SW 1271 (cell line): Measurements from ENCODE around the gene ZP2.
"Not testable (repeated sequence)": the region's sequence is repeated elsewhere in the genome, so short reads cannot be mapped to it uniquely, and the experiment has no call there.

Experiments
- DNase-seq, 2 experiments: peaks; one replicate each; lab custom pipeline; 2025; lab: John Stamatoyannopoulos, UW

The ZP2 gene

GRCh38 chr16:21214086-21214485, 2.7 kb upstream of the ZP2 start:
- DNase-seq, result no peak

- no peak for DNase-seq
Observed at GRCh38 chr16:21208446-21209230, 2.7 kb downstream of the ZP2 start.

GRCh38 chr16:21206550-21206949, 4.8 kb downstream of the ZP2 start:
- no peak for DNase-seq

- no peak for DNase-seq
Observed at GRCh38 chr16:21205303-21205702, 6.1 kb downstream of the ZP2 start.

DNA sequence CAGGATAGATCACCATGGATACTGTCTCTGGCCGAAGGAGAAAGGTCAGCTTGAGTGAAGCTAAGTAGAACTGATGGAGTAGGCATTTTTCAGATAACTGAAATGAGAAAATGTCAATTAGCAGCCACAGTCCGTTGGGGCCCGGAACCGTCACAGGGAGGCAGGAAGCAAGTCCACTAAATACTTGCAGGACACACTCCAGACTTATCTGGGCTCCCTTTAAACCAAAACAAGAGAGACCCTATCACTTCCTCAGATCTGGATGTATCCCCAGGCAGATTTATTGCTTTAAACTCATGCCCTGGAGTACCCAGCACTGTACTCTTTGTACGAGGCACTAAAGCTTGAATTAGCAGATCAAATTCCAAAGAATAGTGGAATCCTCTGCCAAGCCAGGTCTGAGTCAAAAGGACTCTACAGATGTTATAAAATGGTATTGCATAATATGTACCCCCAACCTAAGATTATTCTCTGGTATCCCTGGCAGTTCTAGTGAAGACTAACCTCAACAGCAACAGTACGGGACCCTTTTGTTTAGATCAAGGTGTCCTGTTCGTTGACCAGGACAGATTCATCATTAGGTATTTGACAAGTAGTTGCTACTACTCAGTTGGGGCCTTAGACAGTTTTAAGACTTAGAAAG, 8.1 kb downstream of the ZP2 start:
- DNase-seq, result no peak

GRCh38 chr16:21199607-21200218, 11.7 kb downstream of the ZP2 start:
- no peak for DNase-seq

GRCh38 chr16:21197621-21198020, 13.8 kb downstream of the ZP2 start:
- no peak for DNase-seq

GRCh38 chr16:21197112-21197511, 14.3 kb downstream of the ZP2 start:
- DNase-seq, result no peak

DNA sequence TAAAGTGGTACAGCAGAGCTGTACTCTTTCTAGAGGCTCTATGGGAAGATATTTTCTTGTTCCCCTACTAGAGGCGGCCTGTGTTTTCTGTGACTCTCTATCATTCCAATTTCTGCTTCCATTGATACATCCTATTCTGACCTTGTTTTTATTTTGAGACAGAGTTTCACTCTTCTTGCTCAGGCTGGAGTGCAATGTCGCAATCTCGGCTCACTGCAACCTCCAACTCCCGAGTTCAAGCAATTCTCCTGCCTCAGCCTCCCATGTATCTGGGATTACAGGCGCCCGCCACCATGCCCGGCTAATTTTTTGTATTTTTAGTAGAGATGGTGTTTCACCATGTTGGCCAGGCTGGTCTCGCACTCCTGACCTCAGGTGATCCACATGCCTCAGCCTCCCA, 16.0 kb downstream of the ZP2 start:
- not testable (repeated sequence) for DNase-seq

GRCh38 chr16:21194771-21195301, 16.5 kb downstream of the ZP2 start:
- DNase-seq, result no peak

GRCh38 chr16:21192991-21193390, 18.4 kb downstream of the ZP2 start:
- DNase-seq, result no peak

- DNase-seq, result no peak
Observed at GRCh38 chr16:21190599-21190998, 20.8 kb downstream of the ZP2 start.

GRCh38 chr16:21190013-21190412, 21.4 kb downstream of the ZP2 start:
- no peak for DNase-seq

DNA sequence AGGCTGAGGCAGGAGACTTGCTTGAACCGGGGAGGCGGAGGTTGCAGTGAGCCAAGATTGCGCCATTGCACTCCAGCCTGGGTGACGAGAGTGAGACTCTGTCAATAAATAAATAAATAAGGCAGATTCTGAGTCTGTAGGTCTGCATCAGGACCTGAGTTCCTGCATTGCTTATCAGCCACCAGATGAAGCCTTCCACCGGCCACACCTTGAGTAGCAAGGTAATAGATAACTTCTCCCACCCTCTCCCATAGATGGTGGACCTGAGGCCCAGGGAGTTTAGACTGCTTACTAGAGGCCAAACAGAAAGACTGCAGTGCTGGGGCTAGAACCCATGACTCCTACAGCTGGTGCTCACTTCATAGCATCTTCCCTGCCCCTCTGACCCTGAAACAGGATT, 22.1 kb downstream of the ZP2 start:
- DNase-seq, result no peak

DNA sequence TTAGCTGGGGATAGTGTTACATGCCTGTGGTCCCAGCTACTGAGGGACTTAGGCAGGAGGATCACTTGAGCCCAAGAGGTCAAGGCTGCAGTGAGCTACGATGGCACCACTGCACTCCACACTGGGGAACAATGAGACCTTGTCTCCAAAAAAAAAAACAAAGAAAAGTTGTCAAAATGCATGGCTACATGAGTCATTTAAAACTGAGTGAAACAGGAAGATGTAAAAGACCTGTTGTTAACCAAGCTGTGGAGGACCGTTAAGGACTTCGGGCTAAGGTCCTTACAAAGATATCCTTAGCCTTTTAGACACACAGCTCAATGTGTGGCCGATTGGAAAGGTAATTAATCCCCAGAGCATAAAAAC, 25.1 kb downstream of the ZP2 start:
- DNase-seq, result no peak

DNA sequence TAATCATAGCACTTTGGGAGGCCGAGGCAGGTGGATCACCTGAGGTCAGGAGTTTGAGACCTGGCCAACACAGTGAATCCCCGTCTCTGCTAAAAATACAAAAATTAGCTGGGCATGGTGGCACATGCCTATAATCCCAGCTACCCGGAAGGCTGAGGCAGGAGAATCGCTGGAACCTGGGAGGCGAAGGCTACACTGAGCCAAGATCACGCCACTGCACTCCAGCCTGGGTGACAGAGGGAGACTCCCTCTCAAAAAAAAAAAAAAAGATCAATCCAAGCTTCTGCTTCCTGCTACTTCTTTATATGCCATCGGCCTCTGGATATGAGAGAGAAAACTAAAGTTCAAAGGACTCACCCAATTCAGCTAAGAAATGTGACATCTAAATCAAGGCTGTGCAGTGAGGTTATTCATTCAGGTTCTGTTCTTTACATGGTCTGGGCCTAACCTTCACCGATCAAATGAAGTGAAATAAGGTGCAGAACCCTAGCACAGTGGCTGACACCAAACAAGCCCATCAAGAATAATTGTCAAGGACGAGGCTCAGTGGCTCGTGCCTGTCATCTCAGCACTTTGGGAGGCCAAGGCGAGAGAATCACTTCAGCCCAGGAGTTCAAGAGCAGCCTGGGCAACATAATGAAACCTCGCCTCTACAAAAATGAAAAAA, 25.6 kb downstream of the ZP2 start:
- DNase-seq, result no peak

GRCh38 chr16:21184834-21185233, 26.5 kb downstream of the ZP2 start:
- no peak for DNase-seq

GRCh38 chr16:21183995-21184394, 27.4 kb downstream of the ZP2 start:
- no peak for DNase-seq

DNA sequence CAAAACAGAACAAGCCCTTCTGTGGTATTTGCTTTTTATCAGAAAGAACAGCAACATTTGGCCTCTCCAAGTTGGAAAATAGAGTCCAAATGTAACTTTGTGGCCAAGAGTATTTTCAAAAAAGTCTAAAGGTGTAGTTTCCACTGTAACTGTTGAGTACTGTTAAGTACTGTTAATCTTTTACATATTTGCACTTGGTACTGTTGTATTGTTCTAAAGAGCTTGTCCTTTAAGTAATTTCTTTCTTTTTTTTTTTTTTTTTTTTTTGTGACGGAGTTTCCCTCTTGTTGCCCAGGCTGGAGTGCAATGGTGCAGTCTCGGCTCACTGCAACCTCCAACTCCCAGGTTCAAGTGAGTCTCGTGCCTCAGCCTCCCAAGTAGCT, 31.4 kb downstream of the ZP2 start:
- no peak for DNase-seq

- DNase-seq, result no peak
Observed at GRCh38 chr16:21179126-21179982, 32.0 kb downstream of the ZP2 start.

- DNase-seq, result no peak
Observed at GRCh38 chr16:21175397-21175796, 36.0 kb downstream of the ZP2 start.

- DNase-seq, result no peak
Observed at GRCh38 chr16:21172650-21173049, 38.7 kb downstream of the ZP2 start.
